Measurements from ENCODE around the gene CASP9.

DNA sequence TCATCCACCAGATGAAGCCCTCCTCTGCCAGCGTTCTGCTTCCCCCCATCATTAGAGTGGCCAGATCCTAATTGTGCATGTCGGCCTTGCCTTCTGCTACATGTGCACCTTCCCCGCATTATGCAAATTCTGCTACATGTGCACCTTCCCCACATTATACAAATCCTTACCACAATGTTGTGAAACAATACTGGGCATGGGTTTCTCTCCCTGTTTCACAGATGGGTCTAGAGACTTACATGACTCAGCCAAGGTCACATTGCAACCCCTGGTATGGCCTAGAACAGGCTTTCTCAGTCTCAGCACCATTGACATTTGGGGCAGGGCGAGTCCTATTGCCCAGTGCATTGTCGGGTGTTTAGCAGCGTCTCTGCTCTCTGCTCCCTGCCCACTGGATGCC is 68.5 kb downstream of the CASP9 start:
- TF ChIP-seq, protein P1, sequence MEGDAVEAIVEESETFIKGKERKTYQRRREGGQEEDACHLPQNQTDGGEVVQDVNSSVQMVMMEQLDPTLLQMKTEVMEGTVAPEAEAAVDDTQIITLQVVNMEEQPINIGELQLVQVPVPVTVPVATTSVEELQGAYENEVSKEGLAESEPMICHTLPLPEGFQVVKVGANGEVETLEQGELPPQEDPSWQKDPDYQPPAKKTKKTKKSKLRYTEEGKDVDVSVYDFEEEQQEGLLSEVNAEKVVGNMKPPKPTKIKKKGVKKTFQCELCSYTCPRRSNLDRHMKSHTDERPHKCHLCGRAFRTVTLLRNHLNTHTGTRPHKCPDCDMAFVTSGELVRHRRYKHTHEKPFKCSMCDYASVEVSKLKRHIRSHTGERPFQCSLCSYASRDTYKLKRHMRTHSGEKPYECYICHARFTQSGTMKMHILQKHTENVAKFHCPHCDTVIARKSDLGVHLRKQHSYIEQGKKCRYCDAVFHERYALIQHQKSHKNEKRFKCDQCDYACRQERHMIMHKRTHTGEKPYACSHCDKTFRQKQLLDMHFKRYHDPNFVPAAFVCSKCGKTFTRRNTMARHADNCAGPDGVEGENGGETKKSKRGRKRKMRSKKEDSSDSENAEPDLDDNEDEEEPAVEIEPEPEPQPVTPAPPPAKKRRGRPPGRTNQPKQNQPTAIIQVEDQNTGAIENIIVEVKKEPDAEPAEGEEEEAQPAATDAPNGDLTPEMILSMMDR (conservative IDR thresholded peaks at IDR 0.05; ENCODE audit: low read depth, low read length): no peak
- TF ChIP-seq EZH2 (IDR thresholded peaks at IDR 0.05; ENCODE audit: low read length, unreplicated experiment): no peak
